NCI-H748 treated with DMSO at 0.1 percent for 48 hours (cell line): ENCODE results near the gene AGXT.
A peak's percentile ranks its signal among the peaks of the same experiment; 100 is the strongest.

Experiments
- DNase-seq: peaks from one replicate; lab custom pipeline; 2025; lab: John Stamatoyannopoulos, UW

Gene AGXT

DNA sequence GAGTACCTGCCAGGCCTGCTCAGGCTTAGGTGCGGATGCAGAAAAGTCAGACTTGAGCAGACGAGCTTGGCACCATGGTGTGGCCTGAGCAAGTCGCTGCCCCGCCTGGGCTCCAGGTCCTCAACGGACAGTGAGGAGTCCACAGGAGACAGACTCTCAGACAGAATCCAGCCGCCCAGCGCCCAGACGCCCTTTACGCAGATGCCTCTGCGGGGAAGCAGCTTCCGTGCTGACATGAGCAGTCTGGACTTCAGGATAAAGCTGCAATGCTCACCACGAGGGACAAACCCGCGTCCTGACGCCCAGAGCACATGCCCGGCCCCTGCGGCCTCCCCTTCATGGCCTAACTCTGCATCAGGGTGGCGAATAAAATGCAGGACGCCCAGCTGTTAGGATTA, 30.8 kb downstream of the AGXT start:
- DNase-seq = no peak

DNA sequence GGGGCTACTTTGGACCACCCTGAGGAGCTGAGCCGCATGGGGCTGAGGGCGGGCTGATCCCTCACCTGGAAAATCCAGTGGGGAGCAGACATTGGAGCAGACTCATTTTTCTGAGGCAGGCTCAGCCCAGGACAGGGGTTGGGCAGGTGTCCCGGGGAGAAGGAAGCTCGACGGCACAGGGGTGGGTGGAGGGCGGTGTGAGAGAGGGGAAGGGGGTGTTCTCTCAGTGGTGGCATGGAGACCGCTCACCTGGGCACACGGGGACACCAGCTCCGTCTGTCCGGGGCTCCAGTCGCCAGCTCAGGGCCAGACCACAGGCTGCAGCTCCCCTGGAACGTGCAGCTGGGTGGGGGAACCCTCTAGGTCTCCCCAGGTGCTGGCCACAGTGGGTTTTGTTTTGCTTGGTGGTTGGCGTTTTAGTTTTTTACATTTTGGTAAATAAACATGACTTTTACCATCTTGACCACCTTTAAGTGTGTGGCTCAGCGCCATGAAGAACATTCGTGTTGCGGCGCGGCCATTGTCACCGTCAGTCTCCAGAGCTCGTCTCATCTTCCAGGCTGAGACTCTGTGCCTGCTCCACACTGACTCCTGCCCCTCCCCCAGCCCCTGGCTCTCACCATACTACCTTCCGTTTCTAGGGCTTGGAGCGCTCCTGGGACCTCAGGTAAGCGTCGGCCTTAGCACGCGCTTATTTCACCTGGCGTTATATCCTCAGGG, 31.7 kb downstream of the AGXT start:
- DNase-seq = no peak

DNA sequence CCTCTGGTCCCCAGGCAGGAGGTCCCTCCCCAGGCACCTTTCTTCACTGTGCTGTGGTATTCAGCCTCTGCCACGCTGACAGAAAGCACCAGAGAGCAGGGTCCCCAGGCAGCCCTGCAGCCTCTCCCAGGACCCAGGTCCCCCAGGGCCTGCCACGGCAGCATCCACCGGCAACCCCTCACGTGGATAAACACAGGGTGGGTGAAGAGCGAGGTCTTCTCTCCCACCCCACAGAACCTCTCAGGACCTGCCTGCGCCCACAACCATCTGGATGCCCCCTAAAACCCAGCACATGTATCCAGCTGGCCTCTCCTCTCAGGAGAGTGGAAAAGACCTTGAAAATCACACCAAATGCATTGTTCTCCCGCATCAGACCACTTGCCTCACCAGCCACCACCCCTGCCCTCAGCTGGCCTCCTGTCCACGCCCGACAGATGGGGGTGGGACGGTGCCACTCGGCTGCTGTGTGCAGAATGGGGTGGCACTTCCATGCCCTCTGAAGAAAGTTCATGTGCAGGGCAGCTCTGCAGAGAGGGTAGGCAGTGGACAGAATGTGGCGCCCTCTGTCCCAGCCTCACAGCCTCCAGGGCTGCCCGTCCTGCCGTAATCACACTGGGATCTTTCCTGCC, 33.5 kb downstream of the AGXT start:
- no peak for DNase-seq

DNA sequence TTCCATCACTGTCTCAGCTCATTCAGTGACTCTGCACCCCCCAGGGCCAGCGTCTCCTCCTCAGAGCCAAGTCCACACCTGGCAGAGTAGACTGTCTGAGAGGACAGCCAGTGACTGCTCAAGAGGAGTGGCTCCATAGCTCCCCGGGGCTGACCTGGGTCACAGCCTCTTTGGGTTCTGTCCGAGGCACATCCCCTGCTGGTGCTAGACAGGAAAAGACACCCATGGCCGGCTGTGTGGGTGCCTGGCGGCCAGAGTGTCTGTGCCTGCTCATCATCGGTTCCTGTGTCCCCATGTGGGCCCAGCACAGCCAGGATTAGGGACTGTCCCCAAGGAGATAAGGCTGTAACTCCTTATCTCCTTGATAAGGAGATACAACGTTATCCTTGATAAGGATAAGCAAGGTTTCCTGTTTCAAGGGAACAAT, 34.0 kb downstream of the AGXT start:
- DNase-seq = no peak

DNA sequence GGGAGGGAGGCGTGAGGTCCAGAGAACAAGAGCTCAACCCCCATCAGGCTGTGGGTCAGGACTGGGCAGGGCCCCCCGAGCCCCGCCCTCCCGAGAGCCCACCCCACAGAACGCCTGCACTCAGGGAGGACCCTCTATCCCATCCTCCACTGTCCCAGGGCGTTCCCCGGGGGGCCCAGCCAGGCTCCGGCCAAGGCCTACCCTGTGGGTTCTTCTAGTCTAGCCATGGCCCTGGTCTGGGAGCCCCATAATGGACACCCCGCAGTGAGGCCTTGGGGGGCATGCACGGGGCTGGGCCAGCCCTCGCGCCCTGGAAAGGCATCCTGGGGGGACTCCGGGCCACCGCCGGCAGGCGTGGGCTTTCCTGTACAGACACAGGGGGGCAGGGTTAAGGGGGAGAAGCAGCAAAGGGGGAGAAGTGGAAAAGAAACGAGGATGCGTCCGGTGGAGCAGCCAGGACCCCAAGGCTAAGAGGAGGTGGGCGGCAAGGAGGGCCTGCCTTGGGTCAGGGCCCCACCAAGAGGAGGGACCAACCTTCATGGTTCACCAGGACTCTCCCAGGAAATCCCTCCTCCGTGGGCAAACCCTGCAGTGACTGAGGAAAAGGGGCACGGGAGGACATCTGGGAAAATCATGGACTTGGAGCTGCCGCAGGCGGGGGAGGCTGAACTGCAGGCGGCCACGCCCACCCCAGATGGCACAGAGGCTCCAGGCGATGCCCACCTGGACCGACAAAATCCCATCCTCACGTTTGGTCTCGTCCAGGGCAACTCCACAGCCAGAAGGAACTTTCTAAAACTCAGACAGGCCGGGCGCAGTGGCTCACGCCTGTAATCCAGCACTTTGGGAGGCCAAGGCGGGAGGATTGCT, 34.8 kb downstream of the AGXT start:
- DNase-seq = no peak

DNA sequence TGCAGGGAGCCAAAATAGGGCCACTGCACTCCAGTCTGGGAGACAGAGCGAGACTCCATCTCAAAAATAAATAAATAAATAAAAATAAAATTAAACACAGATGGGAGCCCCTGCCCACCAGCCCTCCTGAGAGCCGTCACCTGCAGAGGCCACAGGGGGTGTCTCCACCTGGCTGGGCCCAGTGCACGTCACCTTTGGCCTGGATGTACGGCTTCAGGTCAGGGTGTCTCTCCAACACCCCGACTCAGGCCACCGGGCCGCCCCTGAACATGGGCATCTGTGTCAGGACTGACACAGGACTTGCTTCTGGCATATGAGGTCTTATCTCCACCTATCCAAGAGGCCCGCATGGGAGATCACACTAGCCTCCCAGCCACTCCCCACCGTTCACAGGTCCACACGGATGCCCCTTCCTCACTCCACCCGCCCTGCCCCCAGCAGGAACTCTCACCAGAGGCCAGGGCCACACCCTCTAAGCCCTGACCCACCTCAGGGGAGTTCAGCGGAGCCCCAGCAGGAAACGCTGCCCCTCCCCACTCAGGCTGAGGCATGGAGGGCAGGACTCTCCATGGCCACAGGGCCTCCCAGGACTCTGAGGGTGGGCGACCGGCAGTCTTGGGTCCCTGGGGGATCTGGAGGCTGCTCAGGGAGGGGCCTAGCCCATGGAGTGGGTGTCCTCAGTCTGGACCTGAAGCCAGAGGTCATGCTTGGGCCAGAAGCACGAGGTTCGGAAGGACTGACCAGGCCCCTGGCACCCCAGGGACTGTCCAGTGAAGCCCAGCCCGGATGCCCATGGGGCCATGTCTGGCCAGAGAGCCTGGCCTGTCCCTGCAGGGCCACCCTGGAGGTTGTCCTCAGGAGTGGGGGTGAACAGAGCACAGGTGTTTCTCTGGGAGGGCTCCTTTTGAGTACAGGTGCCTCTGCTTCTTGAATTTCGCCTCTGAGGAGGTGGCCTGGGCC, 35.9 kb downstream of the AGXT start:
- no peak for DNase-seq

DNA sequence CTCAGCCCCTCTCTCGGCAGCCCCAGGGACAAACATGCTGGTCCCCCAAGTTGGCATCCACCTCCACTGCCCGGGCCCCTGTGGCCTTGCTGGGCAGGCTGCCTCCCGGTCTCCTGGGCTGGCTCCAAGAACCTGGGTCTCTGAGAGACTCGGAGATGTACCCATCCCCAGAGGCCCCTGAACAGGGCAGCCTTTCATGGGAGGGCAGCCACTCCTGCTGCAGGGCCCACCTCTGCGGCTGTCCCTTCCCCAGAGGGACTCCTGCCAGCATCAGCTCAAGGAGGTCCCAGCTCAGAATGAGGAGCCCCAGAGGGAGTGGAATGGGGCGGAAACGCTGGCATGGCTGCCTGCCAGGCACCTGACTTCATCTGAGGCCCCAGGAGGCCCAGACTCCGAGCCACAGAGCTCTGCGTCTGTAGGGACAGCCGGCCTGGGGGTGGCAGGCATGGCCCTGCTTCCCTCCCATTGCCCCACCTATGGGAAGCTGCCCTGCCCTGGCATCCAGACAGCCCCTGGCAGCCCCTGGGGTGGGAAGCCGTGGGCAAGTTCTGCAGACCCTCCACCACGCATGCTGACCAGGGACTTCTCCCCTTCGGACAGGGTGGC, 36.7 kb downstream of the AGXT start:
- no peak for DNase-seq

DNA sequence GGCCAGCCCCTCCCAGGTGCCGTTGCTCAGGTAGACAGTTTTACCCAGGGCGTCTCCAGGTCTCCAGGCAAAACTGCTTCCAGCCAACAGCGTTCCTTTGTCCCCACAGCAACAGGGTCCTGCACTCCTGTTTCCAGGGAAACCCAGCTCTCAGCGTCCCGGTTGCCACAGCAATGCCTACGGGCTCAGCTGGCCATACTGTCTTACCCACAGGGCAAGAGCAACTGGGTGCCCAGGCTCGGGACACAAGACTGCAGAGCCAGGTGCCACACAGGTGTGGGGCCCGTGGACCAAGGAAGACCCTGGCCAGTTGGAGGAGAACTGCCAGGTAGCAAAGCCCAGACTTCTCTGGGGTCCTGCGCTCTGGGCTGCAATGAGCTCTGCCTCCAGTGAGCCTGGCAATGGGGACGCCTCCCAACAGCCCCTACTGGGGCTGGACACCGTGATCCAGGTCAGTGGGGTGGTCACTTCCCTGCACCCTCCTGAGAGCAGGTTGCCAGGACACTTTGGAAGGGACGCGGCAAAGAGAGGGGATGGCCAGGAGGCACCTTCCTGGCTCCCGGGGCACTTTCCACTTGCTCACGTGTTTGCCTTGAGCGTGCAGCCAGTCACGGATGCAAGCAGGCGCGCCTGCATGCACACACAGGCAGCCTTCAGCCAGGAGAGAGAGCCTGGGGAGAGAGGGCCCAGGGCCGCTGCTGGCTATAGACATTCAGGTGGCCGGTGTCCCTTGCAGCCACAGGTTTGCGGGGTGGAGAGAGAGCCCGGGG, 37.7 kb downstream of the AGXT start, which contains the start of gene CROCC2:
Gene CROCC2 (plus strand): TSS at position 196 of the 770 bp plus-strand sequence. CDS start 178 bp downstream, at position 374.
- peak; percentile 62 for DNase-seq

DNA sequence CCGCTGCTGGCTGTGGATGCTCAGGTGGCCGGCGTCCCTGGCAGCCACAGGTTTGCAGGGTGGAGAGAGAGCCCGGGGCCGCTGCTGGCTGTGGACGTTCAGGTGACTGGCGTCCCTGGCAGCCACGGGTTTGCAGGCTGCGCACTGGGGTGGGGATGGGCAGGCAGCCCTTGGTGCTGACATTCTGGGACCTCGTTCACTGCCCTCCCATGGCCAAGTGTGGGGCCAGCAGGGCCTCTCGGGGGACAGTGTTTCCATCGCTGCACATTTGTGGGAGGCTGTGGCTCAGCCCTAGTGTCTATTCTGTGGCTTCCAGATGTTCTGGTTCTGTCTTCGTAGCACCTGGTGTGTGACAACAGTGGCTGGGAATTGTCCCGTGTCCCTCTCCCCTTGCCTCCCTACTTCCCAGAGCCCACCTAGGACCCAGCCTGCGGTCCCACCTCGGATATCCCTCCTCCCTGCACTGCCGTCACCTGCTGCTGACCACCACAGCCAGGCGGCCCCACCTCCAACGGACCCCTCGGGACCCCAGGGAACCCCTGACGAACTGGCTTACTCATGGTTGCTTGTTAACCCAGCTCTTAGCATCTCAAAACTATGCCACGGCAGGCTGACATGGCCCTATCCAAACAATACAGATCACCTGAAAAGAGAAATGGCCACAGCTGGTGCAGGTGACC, 38.4 kb downstream of the AGXT start:
- DNase-seq = no peak

DNA sequence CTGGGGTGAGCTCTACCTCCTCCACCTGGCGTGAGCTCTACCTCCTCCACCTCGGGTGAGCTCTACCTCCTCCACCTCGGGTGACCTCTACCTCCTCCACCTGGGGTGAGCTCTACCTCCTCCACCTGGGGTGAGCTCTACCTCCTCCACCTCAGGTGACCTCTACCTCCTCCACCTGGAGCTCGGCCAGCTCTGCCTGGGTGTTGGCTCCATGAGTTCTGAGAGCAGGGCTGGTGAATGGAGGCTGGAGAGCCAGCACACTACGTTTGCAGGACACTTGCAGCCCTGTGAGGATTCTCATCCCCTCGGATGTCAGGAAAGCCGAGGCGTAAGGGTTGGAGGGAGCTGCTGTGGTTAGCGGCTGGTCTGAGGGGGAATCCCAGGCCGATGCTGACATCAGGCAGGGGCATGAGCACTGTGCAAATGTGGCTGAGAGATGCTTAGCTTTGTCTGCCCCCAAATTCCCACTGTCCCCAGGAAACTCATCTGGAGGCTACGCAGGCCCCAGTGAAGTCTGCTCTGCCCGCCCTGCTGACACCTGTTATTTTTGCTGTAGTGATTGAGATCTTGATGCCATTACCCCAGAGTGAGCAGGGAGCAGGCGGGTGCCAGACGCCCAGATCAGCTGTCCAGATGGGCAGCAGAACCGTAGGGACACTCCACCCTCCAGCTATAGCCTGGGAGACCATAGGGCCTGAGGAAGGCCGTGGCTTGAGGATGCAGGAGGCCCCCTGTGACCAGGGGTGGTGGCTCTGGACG, 40.8 kb downstream of the AGXT start:
- DNase-seq = no peak

DNA sequence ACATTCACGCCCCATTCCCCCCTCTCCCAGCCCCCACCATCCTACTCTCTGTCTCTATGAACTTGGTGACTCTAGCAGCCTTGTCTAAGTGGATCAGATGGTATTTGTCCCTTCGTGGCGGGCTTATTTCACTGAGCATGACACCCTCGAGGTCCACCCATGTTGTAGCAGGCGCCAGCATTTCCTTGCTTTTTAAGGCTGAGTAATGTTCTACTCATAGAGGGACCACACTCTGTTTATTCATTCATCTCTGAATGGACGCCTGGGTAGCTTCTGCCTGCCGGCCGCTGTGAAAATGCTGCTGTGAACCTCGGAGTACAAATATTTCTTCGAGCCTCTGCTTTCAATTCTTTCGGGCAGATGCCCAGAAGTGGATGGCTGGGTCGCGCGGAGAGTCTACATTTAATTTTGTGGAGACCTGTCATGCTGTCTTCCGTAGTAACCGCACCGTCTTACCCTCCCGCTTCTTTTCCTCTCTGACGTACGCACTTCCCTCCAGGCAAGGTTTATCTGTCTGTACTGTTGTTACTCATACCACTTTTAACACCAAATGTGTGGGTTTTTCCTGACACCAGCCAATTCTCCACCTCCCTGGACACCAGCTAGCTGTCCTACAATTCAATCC, 43.1 kb downstream of the AGXT start:
- DNase-seq = no peak

DNA sequence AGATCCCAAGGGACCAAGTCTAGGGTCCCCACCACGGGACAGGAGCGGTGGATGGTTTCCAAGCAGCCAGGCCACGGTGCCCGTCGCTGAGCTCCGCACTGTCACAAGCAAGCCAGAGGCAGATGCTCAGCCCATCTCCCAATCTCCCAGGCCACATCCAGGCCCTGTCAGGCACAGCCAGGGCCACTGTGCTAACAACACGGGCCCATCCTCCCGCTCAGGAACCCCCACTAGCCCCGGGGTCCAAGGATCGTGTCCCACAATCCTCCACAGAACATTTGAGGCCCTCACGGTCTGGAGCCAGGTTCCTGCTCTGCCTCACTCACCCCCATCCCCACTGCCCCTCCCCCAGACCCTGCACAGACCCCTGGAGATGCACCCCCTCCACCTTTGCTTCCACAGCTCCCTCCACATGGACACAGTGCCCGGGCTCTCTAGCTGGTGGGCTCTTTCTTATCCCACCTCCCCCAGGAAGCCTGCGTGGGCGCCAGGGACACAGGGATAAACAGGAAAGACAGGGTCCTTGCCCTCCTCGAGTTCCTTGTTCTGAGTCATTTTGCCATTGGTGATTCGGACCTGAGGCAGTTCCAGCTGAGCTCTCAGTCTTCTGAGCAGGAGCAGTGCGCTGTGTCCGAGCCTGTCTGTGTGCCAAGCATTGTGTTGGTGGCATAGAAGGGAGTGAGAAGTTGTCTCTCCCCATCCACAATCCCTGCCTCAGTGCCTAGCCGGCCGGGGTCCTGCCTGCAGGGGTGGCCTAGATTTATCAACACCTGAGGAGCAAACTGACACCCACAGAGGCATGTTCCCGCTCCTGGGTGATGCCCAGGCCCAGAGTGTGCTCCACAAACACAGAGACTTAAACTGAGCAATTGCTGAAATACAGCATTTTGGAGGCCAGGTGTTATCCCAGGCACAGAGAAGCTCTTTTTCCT, 44.5 kb downstream of the AGXT start:
- no peak for DNase-seq

DNA sequence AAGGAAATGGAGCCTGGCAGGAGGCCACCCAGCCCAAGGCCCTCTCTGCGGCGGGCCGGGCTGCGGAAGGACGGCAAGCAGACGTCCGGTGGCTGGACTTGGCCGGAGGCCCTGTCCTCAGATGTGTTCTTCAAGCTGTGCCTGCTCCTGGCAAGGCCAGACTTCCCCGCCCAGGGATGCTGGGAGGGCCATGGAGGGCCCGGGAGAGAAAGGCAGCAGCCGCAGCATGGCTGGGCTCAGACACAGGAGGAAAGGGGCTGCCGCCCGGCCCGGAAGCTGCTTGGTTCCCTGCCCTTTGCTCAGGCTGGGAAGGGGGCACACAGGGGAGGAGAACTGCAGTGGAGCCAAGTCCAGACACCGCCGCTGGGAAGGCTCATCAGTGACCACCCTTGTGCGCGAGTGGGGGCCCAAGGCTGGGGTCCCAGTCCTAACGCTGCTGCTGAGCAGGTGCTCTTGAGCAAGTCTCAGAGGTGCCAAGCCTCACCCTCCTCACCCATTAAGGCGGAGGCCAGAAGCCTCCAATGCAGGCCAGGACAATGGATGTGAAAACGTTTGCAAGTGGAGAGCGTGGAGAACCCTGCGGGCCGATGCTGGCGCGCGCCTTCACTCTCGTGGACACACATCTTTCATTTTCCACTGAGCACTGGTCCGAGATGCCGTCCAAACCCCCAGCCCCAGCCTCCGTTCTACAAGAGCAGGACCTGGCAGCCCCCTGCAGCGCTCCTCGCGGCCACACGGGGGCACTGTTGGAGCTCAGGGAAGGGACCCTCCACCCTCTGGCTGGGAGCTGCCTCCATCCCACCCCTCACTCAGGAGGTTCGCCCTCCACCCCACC, 45.4 kb downstream of the AGXT start:
- DNase-seq = peak; percentile 28

DNA sequence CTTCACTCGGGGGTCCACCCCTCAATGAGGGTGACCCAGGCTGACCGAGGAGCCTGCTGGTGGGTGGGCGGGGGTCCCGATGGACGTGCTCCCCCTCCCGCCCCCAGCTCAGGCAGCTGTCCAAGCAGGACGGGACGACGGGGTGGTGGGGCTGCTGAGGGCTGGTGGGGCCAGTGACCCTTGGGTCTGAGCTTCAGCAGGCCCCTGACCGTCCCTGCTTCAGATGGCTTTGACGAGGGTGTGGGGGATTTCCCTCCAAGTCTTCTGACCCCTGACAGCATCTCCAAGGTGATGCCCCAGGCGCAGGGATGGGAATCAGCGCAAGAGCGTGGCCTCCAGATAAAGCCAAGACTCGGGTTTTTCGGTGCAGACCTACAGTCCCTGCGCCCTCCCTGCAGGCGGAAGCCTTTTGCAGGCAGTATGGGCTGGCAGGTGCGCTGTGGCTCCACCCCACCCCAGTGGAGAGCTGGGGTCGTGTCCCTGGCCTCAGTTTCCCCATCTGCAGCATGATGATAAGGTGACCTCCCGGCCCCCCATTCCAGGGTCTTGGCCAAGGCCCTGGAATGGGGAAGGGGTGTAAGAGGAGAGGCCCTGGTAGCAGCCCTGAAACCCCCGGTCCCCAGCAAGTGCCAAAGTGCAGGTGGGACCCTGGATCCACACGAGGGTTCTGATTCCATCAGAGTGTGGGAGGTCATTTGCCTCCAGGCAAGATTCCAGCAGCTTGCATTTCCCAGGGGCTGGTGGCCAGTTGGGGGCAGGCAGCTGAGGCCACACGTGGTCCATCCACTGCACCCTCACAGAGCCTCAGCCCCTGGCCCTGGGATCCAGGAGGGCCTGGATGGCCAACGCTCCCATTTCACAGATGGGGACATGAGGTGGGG, 46.3 kb downstream of the AGXT start:
- no peak for DNase-seq

DNA sequence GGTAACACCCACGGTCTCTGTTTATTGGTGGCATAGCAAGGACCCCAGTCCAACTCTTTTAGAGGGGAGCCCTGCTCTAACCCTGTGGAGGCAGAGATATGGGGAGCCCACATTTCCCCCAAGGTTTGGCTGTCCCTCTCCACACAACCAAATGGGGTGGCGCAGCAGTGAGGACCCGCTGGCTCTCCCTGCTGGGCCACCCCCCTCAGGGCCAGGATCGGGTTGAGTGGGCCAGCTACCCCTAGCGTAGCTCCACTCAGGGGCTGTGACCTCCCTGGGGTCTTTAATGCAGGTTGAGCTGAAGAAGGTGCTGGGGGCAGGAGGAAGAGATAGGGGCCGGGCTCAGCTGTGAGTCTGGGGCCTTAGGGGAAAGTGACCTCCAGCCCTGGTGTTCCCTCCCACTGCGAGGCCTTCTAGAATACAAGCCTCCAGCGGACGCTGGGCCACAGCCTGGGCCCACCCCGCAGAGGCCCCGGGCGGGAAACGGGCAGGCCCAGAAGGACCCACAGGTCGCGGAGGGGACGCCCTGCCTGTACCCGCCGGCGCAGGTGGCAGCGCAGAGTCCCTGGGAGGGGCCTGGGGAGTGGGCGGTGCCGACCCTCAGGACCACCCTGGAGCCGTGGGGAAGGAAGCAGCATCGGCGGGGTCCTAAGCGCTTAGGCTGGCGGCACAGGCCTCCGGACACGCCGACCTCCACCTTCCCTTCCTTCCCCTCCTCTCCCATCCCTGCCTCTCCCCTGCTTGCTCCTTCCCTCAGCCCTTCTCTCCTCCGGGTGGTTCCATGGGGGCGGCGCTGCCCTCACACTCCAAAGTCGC, 47.1 kb downstream of the AGXT start:
- no peak for DNase-seq
